Measurements from ENCODE around the gene GNAL. TPM values are rescaled to one million over a fixed set of nuclear protein-coding genes. Genes with fewer than 3 reads are reported as not detected.

GNAL gene
- total RNA-seq, 1 experiment from 2014 or later: 0.44 TPM

DNA sequence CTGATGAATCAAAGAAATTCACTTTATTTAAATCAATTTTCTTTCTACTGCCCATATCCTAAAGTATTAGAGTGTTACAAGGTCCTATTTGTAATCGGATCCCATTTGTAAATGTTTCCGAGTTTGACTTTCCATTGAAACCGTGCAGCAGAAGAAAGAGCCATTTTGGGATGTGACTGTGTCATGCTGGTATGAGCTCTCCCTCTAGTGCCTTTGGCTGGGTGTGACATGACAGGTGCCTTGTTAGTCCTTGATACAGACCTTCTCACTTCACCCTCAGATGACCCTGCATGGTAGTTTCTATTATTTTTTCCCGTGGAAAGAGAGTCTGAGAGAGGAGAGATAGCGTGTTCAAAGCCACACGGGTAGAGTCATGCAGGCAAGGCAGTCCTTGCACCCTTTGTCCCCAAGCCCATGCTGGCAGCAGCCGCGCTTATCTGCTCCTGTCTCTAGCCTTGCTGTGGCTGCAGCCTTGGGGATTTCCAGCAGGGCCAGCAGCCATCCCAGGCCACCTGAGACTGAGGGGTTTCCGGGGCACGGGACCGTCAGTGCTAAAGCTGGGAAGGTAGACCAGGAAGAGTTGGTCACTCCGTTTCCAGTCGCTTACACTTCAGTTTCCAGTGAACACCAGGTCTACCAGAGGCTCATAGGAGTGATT lies 183.5 kb downstream of the GNAL start:
- intact Hi-C loops (cut with micrococcal nuclease; ENCODE audit: unreplicated experiment) (loop anchor here (1.0 kb wide), 1 partner anchor 139 kb away; no protein-coding TSS in a partner anchor), in situ Hi-C loops (cut with HindIII; ENCODE audit: low pct_unique_long_range_greater_than_20kb, low sequenced_read_pairs) (no loop called here)
- ATAC-seq: peak; percentile 96
- Histone ChIP-seq H3K27ac (ENCODE audit: low read length) (no peak overlapping the region), H3K9me3 (ENCODE audit: control insufficient read depth, insufficient read depth, low read depth, low read length) (no peaks in the 10 kb centered on the region), H3K4me3 (ENCODE audit: low read depth in 2 of 2, low read length in 2 of 2) (no peak overlapping the region), H3K27me3 (ENCODE audit: control insufficient read depth, insufficient read depth, low read length) (no peaks in the 10 kb centered on the region), H3K36me3 (ENCODE audit: control insufficient read depth, insufficient read depth, low read length) (no peaks in the 10 kb centered on the region), H3K4me1 (ENCODE audit: control insufficient read depth, insufficient read depth, low read length) (no peaks in the 10 kb centered on the region)
- no TSS peak for BruUV-seq (replicated peaks)
- TF ChIP-seq, protein P1, sequence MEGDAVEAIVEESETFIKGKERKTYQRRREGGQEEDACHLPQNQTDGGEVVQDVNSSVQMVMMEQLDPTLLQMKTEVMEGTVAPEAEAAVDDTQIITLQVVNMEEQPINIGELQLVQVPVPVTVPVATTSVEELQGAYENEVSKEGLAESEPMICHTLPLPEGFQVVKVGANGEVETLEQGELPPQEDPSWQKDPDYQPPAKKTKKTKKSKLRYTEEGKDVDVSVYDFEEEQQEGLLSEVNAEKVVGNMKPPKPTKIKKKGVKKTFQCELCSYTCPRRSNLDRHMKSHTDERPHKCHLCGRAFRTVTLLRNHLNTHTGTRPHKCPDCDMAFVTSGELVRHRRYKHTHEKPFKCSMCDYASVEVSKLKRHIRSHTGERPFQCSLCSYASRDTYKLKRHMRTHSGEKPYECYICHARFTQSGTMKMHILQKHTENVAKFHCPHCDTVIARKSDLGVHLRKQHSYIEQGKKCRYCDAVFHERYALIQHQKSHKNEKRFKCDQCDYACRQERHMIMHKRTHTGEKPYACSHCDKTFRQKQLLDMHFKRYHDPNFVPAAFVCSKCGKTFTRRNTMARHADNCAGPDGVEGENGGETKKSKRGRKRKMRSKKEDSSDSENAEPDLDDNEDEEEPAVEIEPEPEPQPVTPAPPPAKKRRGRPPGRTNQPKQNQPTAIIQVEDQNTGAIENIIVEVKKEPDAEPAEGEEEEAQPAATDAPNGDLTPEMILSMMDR (IDR thresholded peaks at IDR 0.05): peak; percentile 74
- no peak for TF ChIP-seq TCF7L2 (IDR thresholded peaks at IDR 0.05; ENCODE audit: low read depth, low read length)
- no peak for TF ChIP-seq POLR2AphosphoS5 (IDR thresholded peaks at IDR 0.05; ENCODE audit: low read depth, low read length)
- TF ChIP-seq SIN3A (IDR thresholded peaks at IDR 0.05; ENCODE audit: borderline replicate concordance, insufficient read depth, low read depth, low read length): no peak
- no peak for DNase-seq (ENCODE audit: low read depth, low spot score)
- CTCF ChIA-PET: interaction anchor here (0.6 kb wide), 1 partner anchor 66 kb away, joined by 6 read pairs; no protein-coding TSS in a partner anchor
- POLR2A ChIA-PET: no interaction called here

DNA sequence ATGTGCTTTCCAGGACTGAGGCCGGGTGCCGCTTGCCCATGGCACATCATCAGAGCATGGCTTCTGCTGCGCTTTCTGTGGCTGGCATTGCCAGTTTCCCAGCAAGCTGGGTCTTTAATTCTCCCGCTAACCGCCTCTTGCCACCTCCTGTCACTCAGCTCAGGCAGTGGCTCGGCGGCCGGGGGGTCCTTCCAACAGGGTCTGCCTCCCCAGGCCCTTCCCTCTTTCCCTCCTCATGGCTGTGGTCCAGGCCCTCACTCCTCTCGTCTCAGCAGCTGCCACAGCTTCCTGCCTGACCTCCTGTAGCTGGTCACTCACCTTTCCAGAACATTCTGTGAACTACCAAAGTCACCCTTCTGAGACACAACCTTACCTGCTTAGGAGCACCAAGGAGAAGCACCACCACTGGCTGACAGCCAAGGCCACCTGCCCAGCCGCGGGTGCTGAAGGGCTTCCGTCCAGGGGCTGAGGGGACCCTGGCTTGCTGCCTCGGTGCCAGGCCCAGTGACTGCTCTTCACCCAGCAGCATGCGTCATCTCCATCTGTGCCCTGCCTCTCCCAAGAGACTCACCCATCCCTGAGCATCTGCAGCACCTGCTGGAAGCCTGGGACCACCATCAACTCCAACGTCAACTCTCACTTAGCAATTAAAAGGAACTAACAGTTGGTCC lies 184.7 kb downstream of the GNAL start:
- Histone ChIP-seq H3K27me3 (ENCODE audit: control insufficient read depth, insufficient read depth, low read length) (no peaks in the 10 kb centered on the region), H3K4me3 (ENCODE audit: low read depth in 2 of 2, low read length in 2 of 2) (no peak overlapping the region), H3K36me3 (ENCODE audit: control insufficient read depth, insufficient read depth, low read length) (no peaks in the 10 kb centered on the region), H3K9me3 (ENCODE audit: control insufficient read depth, insufficient read depth, low read depth, low read length) (no peaks in the 10 kb centered on the region), H3K27ac (ENCODE audit: low read length) (no peak overlapping the region), H3K4me1 (ENCODE audit: control insufficient read depth, insufficient read depth, low read length) (no peaks in the 10 kb centered on the region)
- ATAC-seq (no peak), DNase-seq (ENCODE audit: low read depth, low spot score) (no peak)
- TF ChIP-seq SIN3A (IDR thresholded peaks at IDR 0.05; ENCODE audit: borderline replicate concordance, insufficient read depth, low read depth, low read length) (no peak), POLR2AphosphoS5 (IDR thresholded peaks at IDR 0.05; ENCODE audit: low read depth, low read length) (no peak), TCF7L2 (IDR thresholded peaks at IDR 0.05; ENCODE audit: low read depth, low read length) (no peak)
- TF ChIP-seq, protein P2, sequence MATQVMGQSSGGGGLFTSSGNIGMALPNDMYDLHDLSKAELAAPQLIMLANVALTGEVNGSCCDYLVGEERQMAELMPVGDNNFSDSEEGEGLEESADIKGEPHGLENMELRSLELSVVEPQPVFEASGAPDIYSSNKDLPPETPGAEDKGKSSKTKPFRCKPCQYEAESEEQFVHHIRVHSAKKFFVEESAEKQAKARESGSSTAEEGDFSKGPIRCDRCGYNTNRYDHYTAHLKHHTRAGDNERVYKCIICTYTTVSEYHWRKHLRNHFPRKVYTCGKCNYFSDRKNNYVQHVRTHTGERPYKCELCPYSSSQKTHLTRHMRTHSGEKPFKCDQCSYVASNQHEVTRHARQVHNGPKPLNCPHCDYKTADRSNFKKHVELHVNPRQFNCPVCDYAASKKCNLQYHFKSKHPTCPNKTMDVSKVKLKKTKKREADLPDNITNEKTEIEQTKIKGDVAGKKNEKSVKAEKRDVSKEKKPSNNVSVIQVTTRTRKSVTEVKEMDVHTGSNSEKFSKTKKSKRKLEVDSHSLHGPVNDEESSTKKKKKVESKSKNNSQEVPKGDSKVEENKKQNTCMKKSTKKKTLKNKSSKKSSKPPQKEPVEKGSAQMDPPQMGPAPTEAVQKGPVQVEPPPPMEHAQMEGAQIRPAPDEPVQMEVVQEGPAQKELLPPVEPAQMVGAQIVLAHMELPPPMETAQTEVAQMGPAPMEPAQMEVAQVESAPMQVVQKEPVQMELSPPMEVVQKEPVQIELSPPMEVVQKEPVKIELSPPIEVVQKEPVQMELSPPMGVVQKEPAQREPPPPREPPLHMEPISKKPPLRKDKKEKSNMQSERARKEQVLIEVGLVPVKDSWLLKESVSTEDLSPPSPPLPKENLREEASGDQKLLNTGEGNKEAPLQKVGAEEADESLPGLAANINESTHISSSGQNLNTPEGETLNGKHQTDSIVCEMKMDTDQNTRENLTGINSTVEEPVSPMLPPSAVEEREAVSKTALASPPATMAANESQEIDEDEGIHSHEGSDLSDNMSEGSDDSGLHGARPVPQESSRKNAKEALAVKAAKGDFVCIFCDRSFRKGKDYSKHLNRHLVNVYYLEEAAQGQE (IDR thresholded peaks at IDR 0.05; ENCODE audit: insufficient read depth in 1 of 2, low read depth in 2 of 2, low read length in 1 of 2): no peak
- TF ChIP-seq, protein P1 (IDR thresholded peaks at IDR 0.05): no peak
- CTCF ChIA-PET: no interaction called here
- no TSS peak for BruUV-seq (replicated peaks)
- in situ Hi-C loops (cut with HindIII; ENCODE audit: low pct_unique_long_range_greater_than_20kb, low sequenced_read_pairs) (no loop called here), intact Hi-C loops (cut with micrococcal nuclease; ENCODE audit: unreplicated experiment) (no loop called here)
- POLR2A ChIA-PET: no interaction called here

Measured in Panc1 (cell line).